HG03139 (cell line): ENCODE data around the gene FAN1.
"Not testable (repeated sequence)": the region's sequence is repeated elsewhere in the genome, so short reads cannot be mapped to it uniquely, and the experiment has no call there.

Source experiments
- ATAC-seq: cut with Tn5 transposase; IDR thresholded peaks from one replicate; pipeline ENCODE4 v1.9.1; 2021; ENCODE audit not compliant: unreplicated experiment

FAN1 gene

DNA sequence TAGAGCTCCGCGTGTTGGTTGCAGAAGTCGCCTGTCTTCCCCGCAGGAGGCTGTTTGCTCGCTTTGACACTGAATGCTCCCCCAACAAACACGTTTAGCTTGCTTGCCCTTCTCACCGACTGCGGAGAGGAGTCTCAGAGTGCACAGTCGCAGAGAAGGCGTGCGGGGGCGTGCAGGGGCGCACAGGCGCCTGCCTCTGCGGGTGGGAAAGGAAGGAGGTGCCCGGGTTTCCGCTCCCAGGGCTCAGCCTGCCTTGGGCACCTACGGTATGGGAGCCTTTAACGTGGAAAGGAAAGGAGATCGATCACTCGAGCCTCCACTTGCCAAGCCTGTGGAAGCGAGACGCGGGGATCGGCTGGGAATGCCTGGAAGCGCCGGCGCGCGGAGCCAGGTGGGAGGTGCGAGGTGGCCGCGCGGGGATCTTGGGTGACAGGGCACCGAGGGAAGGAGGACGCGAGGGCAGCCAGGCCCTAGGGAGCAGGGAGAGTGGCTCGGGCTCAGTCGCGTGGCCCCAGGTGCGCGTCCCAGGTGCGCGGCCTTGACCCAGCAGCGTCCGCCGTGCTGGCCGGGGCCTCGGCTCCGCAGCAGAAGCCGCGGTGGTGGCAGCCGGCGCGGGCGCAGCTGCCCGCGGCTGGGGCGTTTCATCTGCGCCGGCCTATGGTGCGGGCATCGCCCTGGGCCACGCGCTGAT lies at the start of gene FAN1:
Gene FAN1, plus strand, starts transcription at position 419 of the 691 bp plus-strand sequence. CDS start 749 bp downstream, outside the sequence.
- ATAC-seq = peak; percentile 78

DNA sequence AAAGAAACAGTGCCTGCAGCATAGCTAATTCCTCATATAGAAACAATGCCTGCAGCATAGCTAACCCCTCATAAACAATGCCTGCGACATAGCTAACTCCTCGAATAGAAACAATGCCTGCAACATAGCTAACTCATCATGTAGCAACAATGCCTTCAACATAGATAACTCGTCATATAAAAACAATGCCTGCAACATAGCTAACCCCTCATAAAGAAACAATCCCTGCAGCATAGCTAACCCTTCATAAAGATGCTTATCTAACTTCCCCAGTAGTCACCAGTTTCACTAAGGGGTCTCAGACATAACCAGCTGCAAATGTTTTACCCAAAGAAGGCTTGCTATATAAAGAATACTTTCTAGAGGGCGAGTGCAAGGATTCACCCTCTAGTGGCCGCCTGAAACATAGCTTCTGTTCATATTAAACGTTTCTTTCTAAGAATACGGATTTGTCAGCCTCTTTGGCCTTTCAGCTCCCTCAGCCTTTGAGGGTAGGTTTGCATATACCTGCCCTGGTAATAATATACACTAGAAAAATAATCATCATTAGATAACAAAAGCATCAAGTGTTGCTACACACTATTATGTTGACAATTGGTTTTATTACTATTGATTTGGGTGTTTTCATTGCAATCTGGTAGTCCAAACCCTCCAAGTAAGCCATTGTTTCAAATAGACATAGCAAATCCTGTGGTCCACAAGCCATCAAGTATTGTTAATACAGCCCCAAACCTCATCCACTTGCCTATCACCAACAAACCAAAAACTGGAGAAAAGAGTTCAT lies 44.4 kb upstream of the FAN1 start:
- no peak for ATAC-seq

- no peak for ATAC-seq
These were observed 38.5 kb upstream of the FAN1 start for GRCh38 chr15:30865257-30865656.

- ATAC-seq = no peak
These were observed 33.0 kb upstream of the FAN1 start for GRCh38 chr15:30870681-30871080.

- ATAC-seq = no peak
These were observed 31.4 kb upstream of the FAN1 start for GRCh38 chr15:30872341-30872748.

- ATAC-seq = no peak
These were observed 26.6 kb upstream of the FAN1 start for GRCh38 chr15:30877070-30877469.

DNA sequence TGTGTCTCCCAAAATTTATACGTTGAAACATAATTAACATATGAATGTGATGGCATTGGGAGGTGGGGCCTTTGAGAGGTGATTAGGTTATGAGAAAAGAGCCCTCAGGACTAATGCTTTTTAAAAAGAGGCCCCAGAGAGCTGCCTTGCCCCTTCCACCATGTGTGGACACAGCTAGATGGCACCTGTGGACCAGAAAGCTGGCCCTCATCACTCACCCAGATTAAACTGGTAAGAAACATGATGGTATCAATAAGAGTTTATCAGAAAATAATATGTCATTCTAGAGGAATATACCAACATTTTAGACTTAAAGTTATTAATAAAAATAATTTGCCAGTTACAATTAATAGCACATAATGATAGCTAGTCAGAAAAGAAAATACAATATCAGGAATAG lies 25.2 kb upstream of the FAN1 start:
- no peak for ATAC-seq

- no peak for ATAC-seq
These were observed 20.8 kb upstream of the FAN1 start for GRCh38 chr15:30882849-30883433.

GRCh38 chr15:30883666-30884065 lies 20.0 kb upstream of the FAN1 start:
- ATAC-seq = not testable (repeated sequence)

GRCh38 chr15:30885814-30886213 lies 17.9 kb upstream of the FAN1 start:
- no peak for ATAC-seq

- no peak for ATAC-seq
These were observed 14.5 kb upstream of the FAN1 start for GRCh38 chr15:30889196-30889595.

DNA sequence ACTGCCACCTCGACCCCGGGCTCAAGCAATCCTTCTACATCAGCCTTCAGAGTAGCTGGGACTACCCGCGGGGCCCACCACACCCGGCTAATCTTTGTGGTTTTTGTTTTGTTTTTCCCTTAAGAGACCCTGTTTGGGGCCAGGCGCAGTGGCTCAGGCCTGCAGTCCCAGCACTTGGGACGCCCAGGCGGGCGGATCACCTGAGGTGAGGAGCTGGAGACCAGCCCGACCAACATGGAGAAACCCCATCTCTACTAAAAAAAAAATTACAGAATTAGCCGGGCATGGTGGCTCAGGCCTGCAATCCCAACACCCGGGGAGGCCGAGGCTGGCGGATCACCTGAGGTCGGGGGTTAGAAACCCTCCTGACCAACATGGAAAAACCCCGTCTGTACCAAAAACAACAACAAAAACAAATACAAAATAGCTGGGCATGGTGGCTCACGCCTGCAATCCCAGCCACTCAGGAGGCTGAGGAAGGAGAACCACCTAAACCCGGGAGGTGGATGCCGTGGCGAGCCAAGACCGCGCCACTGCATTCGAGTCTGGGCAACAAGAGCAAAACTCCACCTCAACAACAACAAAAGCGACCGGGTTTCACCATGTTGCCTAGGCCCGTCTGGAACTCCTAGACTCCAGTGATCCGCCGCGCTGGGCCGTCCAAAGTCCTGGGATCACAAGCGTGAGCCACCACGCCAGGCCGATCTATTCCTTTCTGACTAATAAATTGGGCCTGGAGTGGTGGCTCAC lies 8.1 kb upstream of the FAN1 start:
- no peak for ATAC-seq

DNA sequence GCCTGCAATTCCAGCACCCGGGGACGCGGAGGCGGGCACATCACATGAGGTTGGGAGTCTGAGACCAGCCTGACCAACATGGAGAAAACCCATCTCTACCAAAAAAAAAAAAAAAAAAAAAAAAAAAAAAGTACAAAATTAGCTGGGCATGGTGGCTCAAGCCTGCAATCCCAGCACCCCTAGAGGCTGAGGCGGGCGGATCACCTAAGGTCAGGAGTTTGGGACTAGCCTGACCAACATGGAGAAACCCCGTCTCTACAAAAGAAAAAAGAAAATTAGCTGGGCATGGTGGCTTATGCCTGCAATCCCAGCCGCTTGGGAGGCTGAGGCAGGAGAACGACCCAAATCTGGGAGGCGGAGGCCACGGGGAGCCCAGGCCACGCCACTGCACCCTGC lies 7.5 kb upstream of the FAN1 start:
- ATAC-seq = no peak

GRCh38 chr15:30901889-30902288 lies 1.8 kb upstream of the FAN1 start:
- ATAC-seq = no peak

GRCh38 chr15:30904812-30905211 lies 1.1 kb downstream of the FAN1 start:
- ATAC-seq = no peak

GRCh38 chr15:30905821-30906220 lies 2.1 kb downstream of the FAN1 start:
- ATAC-seq = no peak

- no peak for ATAC-seq
These were observed 2.7 kb downstream of the FAN1 start for GRCh38 chr15:30906366-30906765.

DNA sequence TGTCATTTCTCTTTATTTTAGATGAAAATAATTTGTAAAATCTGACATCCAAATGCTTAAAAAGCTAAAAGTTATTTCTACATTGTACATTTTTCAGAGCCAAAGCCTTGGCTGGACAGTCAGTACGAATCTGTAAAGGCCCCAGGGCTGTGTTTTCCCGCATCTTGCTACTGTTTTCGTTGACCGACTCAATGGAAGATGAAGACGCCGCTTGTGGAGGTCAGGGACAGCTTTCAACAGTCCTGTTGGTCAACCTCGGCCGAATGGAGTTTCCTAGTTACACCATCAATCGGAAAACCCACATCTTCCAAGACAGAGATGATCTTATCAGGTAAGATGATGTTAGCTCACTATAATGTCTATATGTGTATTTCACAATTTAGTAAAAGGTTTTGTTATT lies 10.0 kb downstream of the FAN1 start:
- ATAC-seq = no peak

DNA sequence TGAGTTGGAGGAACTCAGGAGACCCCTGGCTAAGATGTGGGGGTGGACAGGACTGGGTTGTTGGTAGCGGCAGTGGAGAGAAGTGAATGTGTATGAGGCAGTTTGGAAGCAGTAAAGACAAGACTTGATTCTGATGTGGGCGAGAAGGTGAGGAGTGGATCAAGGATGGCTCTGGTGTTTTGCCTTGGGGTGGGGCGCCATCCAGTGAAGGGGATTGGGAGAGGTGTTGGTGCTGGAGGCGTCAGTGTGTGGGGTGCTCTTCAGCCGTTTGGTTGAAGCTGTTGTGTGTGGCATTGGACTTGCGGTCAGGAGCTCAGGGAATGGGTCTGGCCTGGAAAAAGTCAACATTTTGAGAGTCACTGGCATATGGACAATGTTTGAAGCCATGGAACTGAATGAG lies 13.3 kb downstream of the FAN1 start:
- no peak for ATAC-seq

DNA sequence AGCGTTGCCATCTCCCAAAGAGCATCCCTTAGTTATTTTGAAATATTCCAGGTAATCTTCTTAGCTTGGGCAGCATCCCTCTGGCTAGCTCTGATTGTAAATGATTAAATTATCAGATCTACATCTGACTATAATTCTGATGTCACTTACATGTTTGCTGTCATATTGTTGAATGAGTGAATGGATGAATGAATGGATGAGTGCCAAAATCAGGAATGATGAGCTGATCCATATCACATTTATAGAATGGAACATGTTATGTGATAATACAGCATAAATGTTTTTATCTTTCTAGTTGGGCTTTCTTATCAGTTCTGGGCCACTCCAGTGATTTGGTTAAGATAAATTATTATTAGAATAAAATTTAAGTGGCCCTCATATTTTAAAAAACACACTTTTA lies 14.0 kb downstream of the FAN1 start:
- no peak for ATAC-seq

DNA sequence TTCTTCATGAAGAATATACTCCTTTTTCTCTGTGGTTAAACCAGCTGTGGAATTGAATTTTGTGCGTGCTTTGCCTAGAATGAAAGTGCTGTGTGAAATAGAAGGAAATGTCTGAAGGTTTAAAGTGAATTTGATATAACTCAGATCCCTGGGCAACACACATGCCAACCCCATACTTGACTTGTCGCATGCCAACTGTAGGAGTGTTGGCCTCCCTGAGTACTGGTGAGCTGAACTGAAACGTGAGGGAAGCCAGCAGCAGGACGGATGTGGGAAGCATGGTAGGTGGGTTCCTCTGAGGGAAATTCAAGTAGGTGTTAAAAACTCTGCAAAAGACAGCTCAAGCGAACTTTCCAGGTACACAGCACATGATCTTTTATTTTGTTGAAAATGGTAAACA lies 14.7 kb downstream of the FAN1 start:
- ATAC-seq = no peak
